Measurements from ENCODE around the gene CKAP2L. TPM values are rescaled to one million over a fixed set of nuclear protein-coding genes. Genes with fewer than 3 reads are reported as not detected.

CKAP2L gene
- total RNA-seq, 1 donor from 2014 or later: 1.2 TPM

GRCh38 chr2:112755444-112755843 lies 9.0 kb downstream of the CKAP2L start:
- DNase-seq (no peak), ATAC-seq (ENCODE audit: low read depth) (no peak)
- ChIA-PET CTCF (interaction anchor here (10.3 kb wide), 1 partner anchor 127 kb away, joined by 302 read pairs; no protein-coding TSS in a partner anchor), POLR2A (interaction anchor here (0.6 to 2.0 kb wide), 4 partner anchors 26 to 126 kb away, joined by 3 to 11 read pairs (median 6); no protein-coding TSS in a partner anchor)
- H3K27ac Mint-ChIP-seq: no peak overlapping the region
- H3K4me3 Mint-ChIP-seq: no peak overlapping the region
- peaks cover 13% of the 10 kb centered on the region for H3K4me1 Mint-ChIP-seq
- no peaks in the 10 kb centered on the region for H3K27me3 Mint-ChIP-seq
- H3K9me3 Mint-ChIP-seq: no peaks in the 10 kb centered on the region
- intact Hi-C loops (cut with micrococcal nuclease): no loop called here
- TF ChIP-seq CTCF (IDR thresholded peaks at IDR 0.05): no peak
- H3K36me3 Mint-ChIP-seq (ENCODE audit: low read depth): no peaks in the 10 kb centered on the region

- ATAC-seq (ENCODE audit: low read depth): no peak
- H3K4me3 Mint-ChIP-seq: no peak overlapping the region
- H3K27me3 Mint-ChIP-seq: no peaks in the 10 kb centered on the region
- no peaks in the 10 kb centered on the region for H3K9me3 Mint-ChIP-seq
- no peak for TF ChIP-seq CTCF (IDR thresholded peaks at IDR 0.05)
- ChIA-PET CTCF (interaction anchor here (10.3 kb wide), 1 partner anchor 128 kb away, joined by 302 read pairs; no protein-coding TSS in a partner anchor), POLR2A (interaction anchor here (2.0 kb wide), 1 partner anchor 127 kb away, joined by 11 read pairs; no protein-coding TSS in a partner anchor)
- DNase-seq: no peak
- intact Hi-C loops (cut with micrococcal nuclease): no loop called here
- H3K27ac Mint-ChIP-seq: no peak overlapping the region
- H3K36me3 Mint-ChIP-seq (ENCODE audit: low read depth): no peaks in the 10 kb centered on the region
- peaks cover 18% of the 10 kb centered on the region for H3K4me1 Mint-ChIP-seq
These were observed 9.8 kb downstream of the CKAP2L start for GRCh38 chr2:112754564-112754963.

GRCh38 chr2:112752667-112753066 lies 11.7 kb downstream of the CKAP2L start:
- no peak for DNase-seq
- H3K36me3 Mint-ChIP-seq (ENCODE audit: low read depth): no peaks in the 10 kb centered on the region
- H3K27me3 Mint-ChIP-seq: no peaks in the 10 kb centered on the region
- intact Hi-C loops (cut with micrococcal nuclease): no loop called here
- ChIA-PET POLR2A (interaction anchor here (0.6 to 1.0 kb wide), 2 partner anchors 62 to 129 kb away, joined by 3 to 7 read pairs; no protein-coding TSS in a partner anchor), CTCF (interaction anchor here (0.8 to 10.3 kb wide), 4 partner anchors 9 to 206 kb away, joined by 3 to 302 read pairs (median 7); no protein-coding TSS in a partner anchor)
- ATAC-seq (ENCODE audit: low read depth): no peak
- no peaks in the 10 kb centered on the region for H3K9me3 Mint-ChIP-seq
- H3K27ac Mint-ChIP-seq: no peak overlapping the region
- no peak for TF ChIP-seq CTCF (IDR thresholded peaks at IDR 0.05)
- H3K4me1 Mint-ChIP-seq: peaks cover 18% of the 10 kb centered on the region
- H3K4me3 Mint-ChIP-seq: no peak overlapping the region

- intact Hi-C loops (cut with micrococcal nuclease): no loop called here
- Mint-ChIP-seq H3K27ac (no peak overlapping the region), H3K9me3 (no peaks in the 10 kb centered on the region), H3K36me3 (ENCODE audit: low read depth) (no peaks in the 10 kb centered on the region), H3K27me3 (no peaks in the 10 kb centered on the region), H3K4me3 (no peak overlapping the region), H3K4me1 (peaks cover 18% of the 10 kb centered on the region)
- POLR2A ChIA-PET: no interaction called here
- CTCF ChIA-PET: interaction anchor here (0.8 to 10.3 kb wide), 4 partner anchors 7 to 207 kb away, joined by 3 to 302 read pairs (median 7); no protein-coding TSS in a partner anchor
- DNase-seq: no peak
- no peak for TF ChIP-seq CTCF (IDR thresholded peaks at IDR 0.05)
- ATAC-seq (ENCODE audit: low read depth): no peak
These were observed 12.8 kb downstream of the CKAP2L start for GRCh38 chr2:112751451-112752197.

GRCh38 chr2:112750560-112750843 lies 13.9 kb downstream of the CKAP2L start:
- no peaks in the 10 kb centered on the region for H3K36me3 Mint-ChIP-seq (ENCODE audit: low read depth)
- DNase-seq: no peak
- no peaks in the 10 kb centered on the region for H3K27me3 Mint-ChIP-seq
- H3K9me3 Mint-ChIP-seq: no peaks in the 10 kb centered on the region
- H3K27ac Mint-ChIP-seq: no peak overlapping the region
- POLR2A ChIA-PET: interaction anchor here (0.8 to 2.0 kb wide), 4 partner anchors 31 to 135 kb away, joined by 3 to 9 read pairs (median 6); no protein-coding TSS in a partner anchor
- TF ChIP-seq CTCF (IDR thresholded peaks at IDR 0.05): no peak
- intact Hi-C loops (cut with micrococcal nuclease): no loop called here
- no peak overlapping the region for H3K4me3 Mint-ChIP-seq
- ATAC-seq (ENCODE audit: low read depth): no peak
- CTCF ChIA-PET: interaction anchor here (1.3 to 10.3 kb wide), 6 partner anchors 9 to 209 kb away, joined by 5 to 302 read pairs (median 21); no protein-coding TSS in a partner anchor
- H3K4me1 Mint-ChIP-seq: peaks cover 14% of the 10 kb centered on the region

Measured in activated B cell treated with CpG ODN at 0.5 μM for 24 hours (primary cell).